Glutamatergic neuron (in vitro differentiated cells): ENCODE results near the gene DLL4. TPM values are rescaled to one million over a fixed set of nuclear protein-coding genes. Genes with fewer than 3 reads are reported as not detected.

ENCODE experiments used
- DNase-seq: peaks from one replicate; pipeline ENCODE4 v3.0.0; 2022
- H3K27ac Mint-ChIP-seq: one replicate; pipeline ENCODE4 v1.8.0; 2020; ENCODE audit warnings: mild to moderate bottlenecking, mixed read lengths, inconsistent platforms; ENCODE audit not compliant: unreplicated experiment
- H3K27me3 Mint-ChIP-seq: one replicate; pipeline ENCODE4 v1.8.0; 2020; ENCODE audit warnings: mild to moderate bottlenecking, moderate library complexity, mixed read lengths, inconsistent platforms; ENCODE audit not compliant: unreplicated experiment
- H3K36me3 Mint-ChIP-seq: one replicate; pipeline ENCODE4 v1.8.0; 2020; ENCODE audit warnings: mild to moderate bottlenecking, mixed read lengths, inconsistent platforms; ENCODE audit not compliant: unreplicated experiment
- H3K4me1 Mint-ChIP-seq: one replicate; pipeline ENCODE4 v1.8.0; 2020; ENCODE audit warnings: mild to moderate bottlenecking, low read depth, mixed read lengths, inconsistent platforms; ENCODE audit not compliant: unreplicated experiment
- H3K4me3 Mint-ChIP-seq: one replicate; pipeline ENCODE4 v1.8.0; 2020; ENCODE audit warnings: mild to moderate bottlenecking, mixed read lengths, inconsistent platforms; ENCODE audit not compliant: unreplicated experiment
- H3K9me3 Mint-ChIP-seq: one replicate; pipeline ENCODE4 v1.8.0; 2020; ENCODE audit warnings: mild to moderate bottlenecking, moderate library complexity, mixed read lengths, inconsistent platforms; ENCODE audit not compliant: unreplicated experiment
- total RNA-seq: library from RNA; stranded (reverse); fragmentation: NEBNext Ultra II Directional; extraction: Animal tissue kit (Norgen Biotek cat#: 25700); gene quantifications from one replicate; pipeline ENCODE4 v1.2.1, GENCODE V29; 2021; ENCODE audit not compliant: unreplicated experiment
- TF ChIP-seq, protein P1 (sequence below): fragments of 200-600 bp; sonication (generic); IDR thresholded peaks from one replicate; pipeline ENCODE4 v1.5.0; 2021; ENCODE audit not compliant: partially characterized antibody, unreplicated experiment

DLL4 gene
- total RNA-seq, 1 donor from 2014 or later, result 12.5 TPM

GRCh38 chr15:40893733-40894680 lies 35.1 kb upstream of the DLL4 start, which contains the start of gene VPS18:
VPS18 (plus strand) TSS chr15:40894450; CDS start chr15:40894769, 319 bp downstream.
- TF ChIP-seq, protein P1, sequence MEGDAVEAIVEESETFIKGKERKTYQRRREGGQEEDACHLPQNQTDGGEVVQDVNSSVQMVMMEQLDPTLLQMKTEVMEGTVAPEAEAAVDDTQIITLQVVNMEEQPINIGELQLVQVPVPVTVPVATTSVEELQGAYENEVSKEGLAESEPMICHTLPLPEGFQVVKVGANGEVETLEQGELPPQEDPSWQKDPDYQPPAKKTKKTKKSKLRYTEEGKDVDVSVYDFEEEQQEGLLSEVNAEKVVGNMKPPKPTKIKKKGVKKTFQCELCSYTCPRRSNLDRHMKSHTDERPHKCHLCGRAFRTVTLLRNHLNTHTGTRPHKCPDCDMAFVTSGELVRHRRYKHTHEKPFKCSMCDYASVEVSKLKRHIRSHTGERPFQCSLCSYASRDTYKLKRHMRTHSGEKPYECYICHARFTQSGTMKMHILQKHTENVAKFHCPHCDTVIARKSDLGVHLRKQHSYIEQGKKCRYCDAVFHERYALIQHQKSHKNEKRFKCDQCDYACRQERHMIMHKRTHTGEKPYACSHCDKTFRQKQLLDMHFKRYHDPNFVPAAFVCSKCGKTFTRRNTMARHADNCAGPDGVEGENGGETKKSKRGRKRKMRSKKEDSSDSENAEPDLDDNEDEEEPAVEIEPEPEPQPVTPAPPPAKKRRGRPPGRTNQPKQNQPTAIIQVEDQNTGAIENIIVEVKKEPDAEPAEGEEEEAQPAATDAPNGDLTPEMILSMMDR, result peak; percentile 98
- Mint-ChIP-seq H3K27me3 (peaks cover 11% of the 10 kb centered on the region), H3K9me3 (no peaks in the 10 kb centered on the region), H3K36me3 (no peaks in the 10 kb centered on the region), H3K27ac (peak within 1 kb of the TSS; percentile 94), H3K4me3 (peak within 1 kb of the TSS; percentile 97), H3K4me1 (peaks cover 3% of the 10 kb centered on the region)
- peak; percentile 100 for DNase-seq

- no peaks in the 10 kb centered on the region for H3K36me3 Mint-ChIP-seq
- H3K4me1 Mint-ChIP-seq, result peaks cover 3% of the 10 kb centered on the region
- no peaks in the 10 kb centered on the region for H3K9me3 Mint-ChIP-seq
- H3K27me3 Mint-ChIP-seq, result peaks cover 11% of the 10 kb centered on the region
- H3K4me3 Mint-ChIP-seq, result peak overlapping the region; percentile 97
- peak; percentile 65 for DNase-seq
- TF ChIP-seq, protein P1, result no peak
- peak overlapping the region; percentile 94 for H3K27ac Mint-ChIP-seq
These were observed 34.3 kb upstream of the DLL4 start for GRCh38 chr15:40894681-40895448.

GRCh38 chr15:40899536-40900207 lies 29.5 kb upstream of the DLL4 start:
- peaks cover 2% of the 10 kb centered on the region for H3K4me1 Mint-ChIP-seq
- H3K27me3 Mint-ChIP-seq, result peaks cover 3% of the 10 kb centered on the region
- H3K4me3 Mint-ChIP-seq, result no peak overlapping the region
- H3K27ac Mint-ChIP-seq, result no peak overlapping the region
- DNase-seq, result no peak
- H3K9me3 Mint-ChIP-seq, result peaks cover 2% of the 10 kb centered on the region
- TF ChIP-seq, protein P1, result no peak
- H3K36me3 Mint-ChIP-seq, result no peaks in the 10 kb centered on the region

GRCh38 chr15:40900256-40901052 lies 28.7 kb upstream of the DLL4 start:
- Mint-ChIP-seq H3K27ac (no peak overlapping the region), H3K36me3 (no peaks in the 10 kb centered on the region), H3K4me1 (peaks cover 6% of the 10 kb centered on the region), H3K9me3 (peaks cover 5% of the 10 kb centered on the region), H3K4me3 (peak overlapping the region; percentile 34), H3K27me3 (peaks cover 3% of the 10 kb centered on the region)
- DNase-seq, result no peak
- TF ChIP-seq, protein P1, result no peak
